ENCODE data around the gene ASF1B. TPM values are rescaled to one million over a fixed set of nuclear protein-coding genes. Genes with fewer than 3 reads are reported as not detected.

Gene ASF1B
- total RNA-seq, 2 experiments from 2014 or later = 117 to 124 TPM

DNA sequence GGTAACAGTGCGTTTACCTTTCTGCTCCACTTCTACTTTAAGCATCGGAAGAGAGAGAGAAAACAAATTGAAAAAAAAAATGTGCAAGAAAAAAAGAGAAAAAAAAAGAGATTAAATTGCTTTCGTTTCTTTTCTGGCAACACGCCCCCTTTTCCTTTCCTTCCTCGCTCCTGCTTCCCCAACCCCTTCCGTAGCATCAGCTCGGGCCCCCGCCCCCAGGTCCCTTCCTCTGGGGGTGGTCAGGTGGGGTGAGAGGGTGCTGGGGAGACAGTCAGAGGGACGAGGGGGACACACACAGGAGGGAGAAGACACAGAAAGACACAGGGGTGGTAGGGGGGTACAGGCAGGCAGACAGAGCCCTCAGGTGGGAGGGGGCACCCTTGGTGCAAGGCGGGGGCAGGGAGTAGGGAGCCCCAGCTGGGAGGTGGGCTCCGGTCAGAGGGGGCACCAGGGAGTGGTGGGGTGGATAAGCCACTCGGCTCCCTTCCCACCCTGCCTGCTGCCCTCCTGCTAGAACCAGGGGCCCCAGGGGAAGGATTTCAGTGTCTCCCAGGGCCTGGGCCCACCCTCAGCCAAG lies 30.7 kb upstream of the ASF1B start:
- H3K4me1 Mint-ChIP-seq = peaks cover 22% of the 10 kb centered on the region
- peak overlapping the region; percentile 72 for H3K4me3 Mint-ChIP-seq
- H3K9me3 Mint-ChIP-seq (ENCODE audit: low read depth) = no peaks in the 10 kb centered on the region
- ATAC-seq = peak; percentile 20
- no peak for DNase-seq
- no peaks in the 10 kb centered on the region for H3K27me3 Mint-ChIP-seq
- H3K27ac Mint-ChIP-seq = peak overlapping the region; percentile 78
- H3K36me3 Mint-ChIP-seq = no peaks in the 10 kb centered on the region
- CTCF ChIA-PET = interaction anchor here (1.2 to 2.9 kb wide), 4 partner anchors 25 to 288 kb away, joined by 3 to 14 read pairs (median 6); partner anchors contain the start of gene ASF1B

DNA sequence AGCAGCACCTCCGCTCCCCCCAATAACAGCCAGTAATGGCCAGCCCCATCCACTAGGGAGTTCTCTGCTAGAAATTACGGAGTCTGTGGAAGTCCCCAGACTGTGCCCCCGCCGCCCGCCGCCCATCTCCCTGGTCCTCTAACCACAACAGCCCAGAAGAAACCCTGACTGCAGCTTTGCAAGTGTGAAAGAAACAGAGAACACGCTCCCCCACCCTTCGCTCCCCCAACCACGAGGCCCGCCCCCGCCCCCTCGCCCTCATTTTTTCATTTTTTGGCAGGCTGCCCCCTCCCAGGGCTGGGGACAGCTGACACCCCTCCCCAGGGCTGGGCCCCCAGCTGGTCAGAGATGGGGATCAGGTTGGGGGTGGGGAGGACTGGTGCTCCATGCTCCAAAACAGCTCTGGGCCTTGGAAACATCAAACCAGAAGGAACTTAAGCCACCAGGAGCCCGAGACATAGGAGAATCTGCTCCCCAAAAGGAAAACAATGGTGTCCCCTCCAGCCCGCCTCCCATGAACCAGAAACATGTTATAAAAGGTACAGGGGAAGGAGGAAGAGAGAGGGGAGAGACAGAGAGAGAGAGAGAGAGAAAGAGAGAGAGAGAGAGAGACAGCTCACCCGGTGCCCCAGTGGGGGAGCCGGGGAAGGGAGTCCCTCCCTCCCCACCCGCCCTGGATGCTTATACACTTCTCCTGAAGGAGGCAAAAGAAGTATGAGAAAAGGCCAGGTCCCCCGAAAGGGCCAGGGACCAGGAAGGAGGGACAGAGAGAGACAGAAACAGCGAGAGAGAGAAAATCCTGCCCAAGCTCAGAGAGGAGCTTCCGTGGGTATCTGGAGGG lies 29.8 kb upstream of the ASF1B start:
- no peaks in the 10 kb centered on the region for H3K27me3 Mint-ChIP-seq
- no peak for DNase-seq

DNA sequence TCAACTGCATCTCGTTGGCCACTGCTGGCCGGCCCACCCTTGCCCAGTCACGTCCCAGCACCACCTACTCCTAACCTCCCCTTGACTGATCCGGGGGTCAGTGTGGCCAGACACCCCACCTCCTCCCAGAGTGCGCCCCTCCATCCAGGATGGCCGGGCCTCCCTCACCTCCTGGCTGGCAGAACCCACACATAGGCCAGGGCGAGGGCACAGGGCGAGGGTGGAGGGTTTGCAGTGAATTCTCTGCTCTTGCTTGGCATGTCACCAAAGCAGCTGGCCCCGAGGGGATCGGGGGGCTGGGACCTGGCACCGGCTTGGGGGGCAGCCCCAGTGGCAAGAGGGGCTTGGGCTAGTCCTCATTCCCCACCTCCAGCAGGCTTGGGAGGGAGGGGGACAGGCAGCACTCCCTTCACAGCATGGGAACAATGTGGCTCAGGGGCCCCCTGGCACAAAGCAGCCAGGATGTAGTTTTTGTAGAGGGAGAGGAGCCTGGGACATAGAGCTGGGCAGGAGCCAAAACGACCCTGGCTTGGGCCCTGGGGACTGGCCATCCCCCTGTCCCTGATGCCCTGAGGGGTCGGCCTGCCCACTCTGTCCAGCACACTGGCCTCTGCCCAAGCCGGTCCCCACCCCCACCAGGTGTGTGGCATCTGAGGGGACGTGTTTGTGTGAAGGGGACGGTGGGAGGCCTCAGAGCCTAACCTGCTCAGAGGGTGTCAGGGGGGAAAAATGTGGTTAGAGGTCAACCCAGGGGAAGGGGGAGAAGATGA lies 28.5 kb upstream of the ASF1B start:
- H3K36me3 Mint-ChIP-seq = no peaks in the 10 kb centered on the region
- H3K4me3 Mint-ChIP-seq = no peak overlapping the region
- no peaks in the 10 kb centered on the region for H3K27me3 Mint-ChIP-seq
- peaks cover 22% of the 10 kb centered on the region for H3K4me1 Mint-ChIP-seq
- ATAC-seq = no peak
- CTCF ChIA-PET = no interaction called here
- no peaks in the 10 kb centered on the region for H3K9me3 Mint-ChIP-seq (ENCODE audit: low read depth)
- no peak for DNase-seq
- H3K27ac Mint-ChIP-seq = no peak overlapping the region

More for the DNA sequence above, 29.8 kb upstream of the ASF1B start:
- Mint-ChIP-seq H3K4me3 (peak overlapping the region; percentile 72), H3K36me3 (no peaks in the 10 kb centered on the region), H3K27ac (peak overlapping the region; percentile 78), H3K4me1 (peaks cover 22% of the 10 kb centered on the region), H3K9me3 (ENCODE audit: low read depth) (no peaks in the 10 kb centered on the region)
- ATAC-seq = peak; percentile 32
- CTCF ChIA-PET = interaction anchor here (1.2 to 2.9 kb wide), 4 partner anchors 24 to 287 kb away, joined by 3 to 14 read pairs (median 6); partner anchors contain the start of gene ASF1B

GRCh38 chr19:14164082-14164481 lies 27.7 kb upstream of the ASF1B start:
- Mint-ChIP-seq H3K9me3 (ENCODE audit: low read depth) (no peaks in the 10 kb centered on the region), H3K4me1 (peaks cover 22% of the 10 kb centered on the region), H3K36me3 (no peaks in the 10 kb centered on the region), H3K27me3 (no peaks in the 10 kb centered on the region), H3K4me3 (no peak overlapping the region), H3K27ac (no peak overlapping the region)
- ATAC-seq (no peak), DNase-seq (no peak)
- CTCF ChIA-PET = no interaction called here

GRCh38 chr19:14162871-14163297 lies 26.5 kb upstream of the ASF1B start:
- CTCF ChIA-PET = no interaction called here

GRCh38 chr19:14161305-14161704 lies 24.9 kb upstream of the ASF1B start:
- H3K9me3 Mint-ChIP-seq (ENCODE audit: low read depth) = no peaks in the 10 kb centered on the region
- peaks cover 8% of the 10 kb centered on the region for H3K4me1 Mint-ChIP-seq
- H3K27ac Mint-ChIP-seq = no peak overlapping the region
- no peaks in the 10 kb centered on the region for H3K27me3 Mint-ChIP-seq
- DNase-seq (no peak), ATAC-seq (no peak)
- no peak overlapping the region for H3K4me3 Mint-ChIP-seq
- CTCF ChIA-PET = no interaction called here
- no peaks in the 10 kb centered on the region for H3K36me3 Mint-ChIP-seq

More at GRCh38 chr19:14162871-14163297, 26.5 kb upstream of the ASF1B start:
- Mint-ChIP-seq H3K36me3 (no peaks in the 10 kb centered on the region), H3K27ac (no peak overlapping the region), H3K4me1 (peaks cover 20% of the 10 kb centered on the region), H3K27me3 (no peaks in the 10 kb centered on the region), H3K4me3 (no peak overlapping the region), H3K9me3 (ENCODE audit: low read depth) (no peaks in the 10 kb centered on the region)
- DNase-seq (no peak), ATAC-seq (no peak)

DNA sequence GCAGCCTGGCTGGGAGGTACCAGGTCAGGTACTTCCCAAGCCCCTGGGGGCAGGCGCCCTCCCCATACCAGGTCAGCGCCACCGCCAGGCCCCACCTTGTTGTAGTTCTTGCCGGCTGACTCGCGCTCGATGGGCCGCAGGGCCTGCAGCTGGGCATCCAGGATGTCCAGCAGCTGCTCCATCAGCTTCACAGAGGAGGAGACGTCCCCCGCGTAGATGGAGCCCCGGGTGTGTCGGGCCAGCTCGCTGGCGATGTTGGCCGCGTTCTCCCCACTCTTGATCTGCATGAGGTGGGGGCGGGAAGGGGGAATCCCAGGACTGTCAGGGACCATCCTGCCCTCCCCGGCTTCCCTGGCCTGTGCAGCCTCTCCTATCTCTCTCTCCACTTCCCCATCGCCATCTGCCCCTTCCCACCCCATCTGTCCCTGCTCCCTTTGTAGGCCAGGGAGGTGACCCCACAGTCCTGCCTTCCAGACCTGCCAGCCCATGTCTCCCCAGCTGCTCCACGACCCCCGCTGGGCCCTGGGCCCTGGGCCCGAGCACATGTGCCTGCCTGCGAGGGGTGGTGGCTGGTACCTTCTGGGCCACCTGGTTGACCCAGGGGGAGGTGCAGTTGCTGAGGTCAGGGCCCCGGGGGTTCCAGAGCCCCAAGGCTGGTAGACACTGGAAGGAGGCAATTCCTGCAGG lies 23.8 kb upstream of the ASF1B start:
- Mint-ChIP-seq H3K27me3 (no peaks in the 10 kb centered on the region), H3K27ac (no peak overlapping the region), H3K4me3 (no peak overlapping the region), H3K4me1 (no peaks in the 10 kb centered on the region), H3K9me3 (ENCODE audit: low read depth) (no peaks in the 10 kb centered on the region), H3K36me3 (no peaks in the 10 kb centered on the region)
- CTCF ChIA-PET = interaction anchor here (1.4 kb wide), 1 partner anchor 15 kb away, joined by 4 read pairs; no protein-coding TSS in a partner anchor
- DNase-seq (no peak), ATAC-seq (peak; percentile 10)

DNA sequence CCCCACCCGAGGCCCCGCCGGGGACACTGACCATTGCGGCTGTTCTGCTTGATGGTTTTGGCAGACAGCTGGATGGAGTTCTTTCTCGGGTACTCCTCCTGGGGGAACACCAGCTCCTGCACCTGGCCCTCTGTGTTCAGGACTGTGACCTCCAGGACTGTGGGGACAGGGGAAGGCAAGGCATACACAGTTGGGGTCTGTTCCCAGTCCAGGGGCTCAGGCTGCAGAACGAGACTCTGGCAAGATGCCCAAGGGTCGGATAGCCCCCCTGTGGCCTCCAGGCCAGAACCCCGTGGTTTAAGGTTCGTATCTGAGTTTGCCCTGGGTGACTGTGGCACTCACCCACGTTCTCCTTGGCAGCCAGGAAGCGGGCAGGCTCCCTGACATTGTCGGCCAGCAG lies 22.7 kb upstream of the ASF1B start:
- DNase-seq (no peak), ATAC-seq (no peak)
- CTCF ChIA-PET = interaction anchor here (1.4 to 2.2 kb wide), 2 partner anchors 14 to 22 kb away, joined by 4 to 10 read pairs; partner anchors contain the start of gene ASF1B
- Mint-ChIP-seq H3K27me3 (no peaks in the 10 kb centered on the region), H3K4me1 (no peaks in the 10 kb centered on the region), H3K4me3 (no peak overlapping the region), H3K27ac (no peak overlapping the region), H3K9me3 (ENCODE audit: low read depth) (no peaks in the 10 kb centered on the region), H3K36me3 (no peaks in the 10 kb centered on the region)

GRCh38 chr19:14158276-14159023 lies 22.1 kb upstream of the ASF1B start:
- H3K4me3 Mint-ChIP-seq = no peak overlapping the region
- H3K36me3 Mint-ChIP-seq = no peaks in the 10 kb centered on the region
- CTCF ChIA-PET = interaction anchor here (1.1 to 2.2 kb wide), 2 partner anchors 22 to 131 kb away, joined by 3 to 10 read pairs; partner anchors contain the start of gene ASF1B
- DNase-seq (no peak), ATAC-seq (no peak)
- H3K9me3 Mint-ChIP-seq (ENCODE audit: low read depth) = no peaks in the 10 kb centered on the region
- H3K27me3 Mint-ChIP-seq = no peaks in the 10 kb centered on the region
- H3K27ac Mint-ChIP-seq = no peak overlapping the region
- no peaks in the 10 kb centered on the region for H3K4me1 Mint-ChIP-seq

GRCh38 chr19:14156971-14157717 lies 20.8 kb upstream of the ASF1B start:
- CTCF ChIA-PET = interaction anchor here (1.1 to 2.2 kb wide), 2 partner anchors 21 to 132 kb away, joined by 3 to 10 read pairs; partner anchors contain the start of gene ASF1B

GRCh38 chr19:14156122-14156521 lies 19.7 kb upstream of the ASF1B start:
- Mint-ChIP-seq H3K4me3 (no peak overlapping the region), H3K27ac (no peak overlapping the region), H3K9me3 (ENCODE audit: low read depth) (no peaks in the 10 kb centered on the region), H3K4me1 (no peaks in the 10 kb centered on the region), H3K36me3 (no peaks in the 10 kb centered on the region), H3K27me3 (no peaks in the 10 kb centered on the region)
- ATAC-seq (no peak), DNase-seq (no peak)
- CTCF ChIA-PET = no interaction called here

More at GRCh38 chr19:14156971-14157717, 20.8 kb upstream of the ASF1B start:
- ATAC-seq (no peak), DNase-seq (no peak)
- no peaks in the 10 kb centered on the region for H3K36me3 Mint-ChIP-seq
- no peaks in the 10 kb centered on the region for H3K4me1 Mint-ChIP-seq
- no peaks in the 10 kb centered on the region for H3K27me3 Mint-ChIP-seq
- H3K27ac Mint-ChIP-seq = no peak overlapping the region
- H3K9me3 Mint-ChIP-seq (ENCODE audit: low read depth) = no peaks in the 10 kb centered on the region
- no peak overlapping the region for H3K4me3 Mint-ChIP-seq

DNA sequence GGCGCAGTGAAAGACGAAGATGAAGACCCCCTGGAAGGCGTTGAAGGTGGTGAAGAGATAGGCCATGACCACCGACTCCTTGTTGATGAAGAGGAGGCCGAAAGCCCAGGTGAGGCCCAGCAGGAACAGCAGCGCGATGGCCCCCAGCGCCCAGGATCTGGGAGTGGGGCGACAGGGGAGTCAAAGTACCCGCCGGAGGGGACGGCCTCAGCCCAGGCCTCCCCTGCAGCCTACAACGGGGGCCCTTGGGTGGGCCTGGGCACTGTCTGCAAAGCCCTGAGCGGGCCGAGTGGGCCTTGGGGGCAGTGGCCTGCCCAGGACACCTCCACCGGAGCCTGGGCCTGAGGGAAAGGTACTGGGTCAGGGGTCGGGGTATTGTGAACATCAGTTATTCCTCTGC lies 19.0 kb upstream of the ASF1B start:
- Mint-ChIP-seq H3K27ac (no peak overlapping the region), H3K4me1 (no peaks in the 10 kb centered on the region)
- no peak for ATAC-seq

More for the DNA sequence above, 19.0 kb upstream of the ASF1B start:
- Mint-ChIP-seq H3K36me3 (no peaks in the 10 kb centered on the region), H3K27me3 (no peaks in the 10 kb centered on the region), H3K9me3 (ENCODE audit: low read depth) (no peaks in the 10 kb centered on the region), H3K4me3 (no peak overlapping the region)
- CTCF ChIA-PET = no interaction called here
- no peak for DNase-seq
